Esophagus muscularis mucosa (tissue), 4 donors: ENCODE measurements around the gene GH2.

Experiments
- CTCF ChIP-seq, 3 experiments: fragments of 200-600 bp in 2 of 3; fragments of 450-650 bp in 1 of 3; sonication (generic) in 2 of 3; IDR thresholded peaks; one replicate each; pipeline ENCODE4 v1.5.1; 2017 to 2019; ENCODE audit warnings: antibody characterized with exemption in 3 of 3, mild to moderate bottlenecking in 2 of 3, moderate library complexity in 1 of 3
- EP300 ChIP-seq: sonication (generic); formaldehyde crosslinking; IDR thresholded peaks from one replicate; pipeline ENCODE4 v1.6.1; 2017; ENCODE audit warnings: antibody characterized with exemption
- POLR2A ChIP-seq: fragments of 450-650 bp; IDR thresholded peaks from one replicate; pipeline ENCODE4 v1.6.1; 2017; ENCODE audit warnings: antibody characterized with exemption, moderate library complexity, mild to moderate bottlenecking, low read depth

GRCh38 chr17:63842540-63843386 lies 39.0 kb downstream of the GH2 start, which contains the start of gene SMARCD2:
- TF ChIP-seq POLR2A (peak; percentile 96), CTCF (IDR thresholded peaks at IDR 0.05) (no peak), EP300 (no peak)
